Suprapubic skin (tissue), 4 donors: ENCODE measurements around the gene RARS2.

Experiments
- CTCF ChIP-seq, 2 donors: fragments of 200-600 bp in 1 of 2; fragments of 450-650 bp in 1 of 2; sonication (generic) in 1 of 2; IDR thresholded peaks; one replicate each; pipeline ENCODE4 v1.5.1; 2016 to 2019; ENCODE audit warnings: antibody characterized with exemption in 2 of 2, mild to moderate bottlenecking in 1 of 2, moderate library complexity in 1 of 2
- EP300 ChIP-seq: sonication (generic); formaldehyde crosslinking; IDR thresholded peaks from one replicate; pipeline ENCODE4 v1.6.1; 2017; ENCODE audit warnings: antibody characterized with exemption
- POLR2A ChIP-seq, 2 donors: fragments of 450-650 bp; IDR thresholded peaks; one replicate each; pipeline ENCODE4 v1.6.1; 2017; ENCODE audit warnings: antibody characterized with exemption in 2 of 2, mild to moderate bottlenecking in 2 of 2, moderate library complexity in 2 of 2
- POLR2AphosphoS5 ChIP-seq, 3 donors: sonication (generic); formaldehyde crosslinking; IDR thresholded peaks; one replicate each; pipeline ENCODE4 v1.6.1; 2017; ENCODE audit warnings: antibody characterized with exemption in 3 of 3

GRCh38 chr6:87590417-87590880 lies 662 bp upstream of the RARS2 start:
- no peak for TF ChIP-seq CTCF (IDR thresholded peaks at IDR 0.05)
- no peak for TF ChIP-seq POLR2A (IDR thresholded peaks at IDR 0.05)
- TF ChIP-seq EP300 = no peak
- no peak for TF ChIP-seq POLR2AphosphoS5 (IDR thresholded peaks at IDR 0.05)
